Liver (tissue), 3 donors: Measurements from ENCODE around the gene TRERF1.

Source experiments
- JUND ChIP-seq, 2 donors: IDR thresholded peaks; 2 replicates each; pipeline ENCODE4 v1.6.1; 2016; ENCODE audit warnings: antibody characterized with exemption in 2 of 2
- MAX ChIP-seq: IDR thresholded peaks from 2 replicates; pipeline ENCODE4 v1.6.1; 2016; ENCODE audit warnings: antibody characterized with exemption
- RAD21 ChIP-seq, 2 donors: IDR thresholded peaks; 2 replicates each; pipeline ENCODE4 v1.6.1; 2016; ENCODE audit warnings: antibody characterized with exemption in 2 of 2, mild to moderate bottlenecking in 2 of 2
- RXRA ChIP-seq, 2 donors: IDR thresholded peaks; 2 replicates each; pipeline ENCODE4 v1.6.1; 2017 to 2018; ENCODE audit warnings: antibody characterized with exemption in 2 of 2, mild to moderate bottlenecking in 1 of 2
- TAF1 ChIP-seq: conservative IDR thresholded peaks from 2 replicates; pipeline ENCODE4 v1.6.1; 2016; ENCODE audit warnings: antibody characterized with exemption, mild to moderate bottlenecking
- YY1 ChIP-seq: IDR thresholded peaks from 2 replicates; pipeline ENCODE4 v1.6.1; 2016; ENCODE audit warnings: antibody characterized with exemption, mild to moderate bottlenecking
- TF ChIP-seq, protein P1 (sequence below): fragments of 150-350 bp; IDR thresholded peaks from 2 replicates; pipeline ENCODE4 v1.5.1; 2017; ENCODE audit warnings: improper control_type of control experiment, low read depth, low read length; ENCODE audit not compliant: missing input control
- TF ChIP-seq, protein P2 (sequence below): IDR thresholded peaks from 2 replicates; pipeline ENCODE4 v1.6.1; 2016; ENCODE audit warnings: antibody characterized with exemption, mild to moderate bottlenecking
- donor health status: healthy.
- donor health status: healthy.

GRCh38 chr6:42255050-42255449 lies 196.7 kb downstream of the TRERF1 start:
- TF ChIP-seq, protein P1, sequence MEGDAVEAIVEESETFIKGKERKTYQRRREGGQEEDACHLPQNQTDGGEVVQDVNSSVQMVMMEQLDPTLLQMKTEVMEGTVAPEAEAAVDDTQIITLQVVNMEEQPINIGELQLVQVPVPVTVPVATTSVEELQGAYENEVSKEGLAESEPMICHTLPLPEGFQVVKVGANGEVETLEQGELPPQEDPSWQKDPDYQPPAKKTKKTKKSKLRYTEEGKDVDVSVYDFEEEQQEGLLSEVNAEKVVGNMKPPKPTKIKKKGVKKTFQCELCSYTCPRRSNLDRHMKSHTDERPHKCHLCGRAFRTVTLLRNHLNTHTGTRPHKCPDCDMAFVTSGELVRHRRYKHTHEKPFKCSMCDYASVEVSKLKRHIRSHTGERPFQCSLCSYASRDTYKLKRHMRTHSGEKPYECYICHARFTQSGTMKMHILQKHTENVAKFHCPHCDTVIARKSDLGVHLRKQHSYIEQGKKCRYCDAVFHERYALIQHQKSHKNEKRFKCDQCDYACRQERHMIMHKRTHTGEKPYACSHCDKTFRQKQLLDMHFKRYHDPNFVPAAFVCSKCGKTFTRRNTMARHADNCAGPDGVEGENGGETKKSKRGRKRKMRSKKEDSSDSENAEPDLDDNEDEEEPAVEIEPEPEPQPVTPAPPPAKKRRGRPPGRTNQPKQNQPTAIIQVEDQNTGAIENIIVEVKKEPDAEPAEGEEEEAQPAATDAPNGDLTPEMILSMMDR = no peak
- no peak for TF ChIP-seq RXRA (IDR thresholded peaks at IDR 0.05)
- TF ChIP-seq TAF1 = no peak
- no peak for TF ChIP-seq JUND (IDR thresholded peaks at IDR 0.05)
- TF ChIP-seq MAX = no peak
- TF ChIP-seq RAD21 (IDR thresholded peaks at IDR 0.05) = no peak
- no peak for TF ChIP-seq YY1
- TF ChIP-seq, protein P2, sequence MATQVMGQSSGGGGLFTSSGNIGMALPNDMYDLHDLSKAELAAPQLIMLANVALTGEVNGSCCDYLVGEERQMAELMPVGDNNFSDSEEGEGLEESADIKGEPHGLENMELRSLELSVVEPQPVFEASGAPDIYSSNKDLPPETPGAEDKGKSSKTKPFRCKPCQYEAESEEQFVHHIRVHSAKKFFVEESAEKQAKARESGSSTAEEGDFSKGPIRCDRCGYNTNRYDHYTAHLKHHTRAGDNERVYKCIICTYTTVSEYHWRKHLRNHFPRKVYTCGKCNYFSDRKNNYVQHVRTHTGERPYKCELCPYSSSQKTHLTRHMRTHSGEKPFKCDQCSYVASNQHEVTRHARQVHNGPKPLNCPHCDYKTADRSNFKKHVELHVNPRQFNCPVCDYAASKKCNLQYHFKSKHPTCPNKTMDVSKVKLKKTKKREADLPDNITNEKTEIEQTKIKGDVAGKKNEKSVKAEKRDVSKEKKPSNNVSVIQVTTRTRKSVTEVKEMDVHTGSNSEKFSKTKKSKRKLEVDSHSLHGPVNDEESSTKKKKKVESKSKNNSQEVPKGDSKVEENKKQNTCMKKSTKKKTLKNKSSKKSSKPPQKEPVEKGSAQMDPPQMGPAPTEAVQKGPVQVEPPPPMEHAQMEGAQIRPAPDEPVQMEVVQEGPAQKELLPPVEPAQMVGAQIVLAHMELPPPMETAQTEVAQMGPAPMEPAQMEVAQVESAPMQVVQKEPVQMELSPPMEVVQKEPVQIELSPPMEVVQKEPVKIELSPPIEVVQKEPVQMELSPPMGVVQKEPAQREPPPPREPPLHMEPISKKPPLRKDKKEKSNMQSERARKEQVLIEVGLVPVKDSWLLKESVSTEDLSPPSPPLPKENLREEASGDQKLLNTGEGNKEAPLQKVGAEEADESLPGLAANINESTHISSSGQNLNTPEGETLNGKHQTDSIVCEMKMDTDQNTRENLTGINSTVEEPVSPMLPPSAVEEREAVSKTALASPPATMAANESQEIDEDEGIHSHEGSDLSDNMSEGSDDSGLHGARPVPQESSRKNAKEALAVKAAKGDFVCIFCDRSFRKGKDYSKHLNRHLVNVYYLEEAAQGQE = no peak
